ENCODE results near the gene GNGT2.

Gene GNGT2

DNA sequence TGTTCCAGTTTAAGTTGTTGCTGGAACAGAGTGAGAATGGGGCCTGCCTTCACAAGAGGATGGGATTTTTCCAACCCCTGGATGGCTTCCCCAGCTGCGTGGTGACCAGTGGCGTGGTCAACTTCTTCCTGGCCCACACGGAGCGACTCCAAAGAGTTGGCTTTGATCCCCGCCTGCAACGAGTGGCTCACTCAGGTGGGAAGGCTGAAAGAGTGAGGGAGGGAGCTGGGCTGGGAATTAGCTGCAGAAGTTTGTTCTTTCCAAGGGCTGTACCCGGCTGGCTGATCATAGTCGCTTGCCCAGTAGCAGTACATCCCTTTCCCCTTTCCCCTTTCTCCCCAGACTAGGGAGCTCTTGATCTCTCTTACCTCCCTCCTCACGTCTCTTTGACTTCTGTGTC is 41.7 kb downstream of the GNGT2 start:
- no peak for DNase-seq (ENCODE audit: low spot score)

- DNase-seq (ENCODE audit: low spot score) = no peak
Observed at GRCh38 chr17:49165143-49165542, 45.2 kb downstream of the GNGT2 start.

DNA sequence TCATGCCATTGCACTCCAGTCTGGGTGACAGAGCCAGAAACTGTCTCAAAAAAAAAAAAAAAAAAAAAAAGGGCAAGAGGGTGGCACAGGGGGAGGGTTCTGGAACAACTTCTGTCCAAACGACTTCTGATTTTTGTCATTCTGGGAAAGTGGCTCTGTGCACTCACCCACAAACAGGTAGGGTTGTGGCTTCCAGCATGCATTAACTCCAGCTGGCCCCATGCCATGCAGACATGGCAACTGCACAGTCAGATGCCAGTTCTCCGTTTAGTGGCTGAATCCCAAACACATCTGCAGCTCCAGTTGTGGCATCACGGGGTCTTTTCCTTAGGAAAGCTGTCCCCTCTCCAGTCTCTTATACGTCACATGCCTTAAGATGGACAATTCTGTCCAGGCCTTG is 47.5 kb downstream of the GNGT2 start:
- no peak for DNase-seq (ENCODE audit: low spot score)

DNA sequence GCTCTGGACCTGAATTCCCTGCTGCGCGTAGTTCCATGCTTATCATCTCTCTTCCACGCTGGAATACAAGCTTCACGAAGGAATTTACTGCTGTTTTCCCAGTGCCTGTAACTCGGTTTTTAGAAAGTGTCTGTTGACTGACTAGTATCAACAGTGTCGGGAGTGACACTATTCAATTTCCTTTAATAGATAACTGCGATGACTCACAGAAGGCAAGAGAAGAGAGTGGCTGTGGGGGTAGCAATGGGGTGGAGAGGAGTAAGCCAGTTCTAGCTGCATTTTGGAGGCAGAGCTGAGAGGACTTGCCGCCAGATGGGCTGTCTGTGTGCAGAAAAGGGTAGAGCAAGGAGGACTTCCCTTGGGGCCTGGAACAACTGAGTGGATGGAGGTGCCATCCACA is 52.6 kb downstream of the GNGT2 start:
- peak; percentile 47 for DNase-seq (ENCODE audit: low spot score)

DNA sequence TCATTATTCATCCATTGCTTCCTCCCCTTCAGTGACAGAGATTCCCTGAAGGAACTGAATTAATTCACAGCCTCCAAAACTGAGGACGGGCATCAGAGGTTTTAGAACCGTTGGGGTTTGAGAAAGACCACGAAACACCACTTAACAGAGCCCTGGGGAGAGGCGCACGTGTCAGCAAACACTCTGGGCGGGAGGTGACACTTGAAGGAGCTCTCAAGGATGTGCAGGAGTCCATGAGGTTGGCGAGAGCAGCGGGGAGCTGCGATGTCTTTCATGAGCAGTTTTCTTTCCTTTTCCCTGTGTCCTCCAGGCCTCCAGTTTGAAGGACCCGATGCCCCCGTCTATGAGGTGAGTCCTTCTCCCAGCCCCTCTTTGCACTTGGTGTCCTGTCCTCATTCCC is 54.1 kb downstream of the GNGT2 start:
- DNase-seq (ENCODE audit: low spot score) = no peak

Data from Ammon's horn (tissue), 1 donor.